Mesenchymal stem cell (in vitro differentiated cells and primary cell): ENCODE measurements around the gene PMAIP1.

Experiments
- DNase-seq: peaks from one replicate; pipeline ENCODE4 v3.0.0-alpha.2; 2013
- H2AFZ ChIP-seq: one replicate; pipeline ENCODE4 v1.6.1; 2013; ENCODE audit warnings: low read depth, mild to moderate bottlenecking, control low read depth, inconsistent platforms, low read length, moderate library complexity
- H2AK5ac ChIP-seq: 2 replicates; pipeline ENCODE4 v1.6.1; 2013; ENCODE audit warnings: low read length, moderate library complexity, mild to moderate bottlenecking, inconsistent platforms; ENCODE audit not compliant: severe bottlenecking
- H2BK120ac ChIP-seq: one replicate; pipeline ENCODE4 v1.6.1; 2013; ENCODE audit warnings: low read depth, mild to moderate bottlenecking, inconsistent platforms, low read length, moderate library complexity
- H2BK12ac ChIP-seq, 2 experiments: one replicate each; pipeline ENCODE4 v1.6.1; 2013; ENCODE audit warnings: inconsistent platforms in 2 of 2, low read length in 2 of 2, mild to moderate bottlenecking in 2 of 2, moderate library complexity in 2 of 2, control low read depth in 1 of 2
- H2BK15ac ChIP-seq: one replicate; pipeline ENCODE4 v1.6.1; 2013; ENCODE audit warnings: mild to moderate bottlenecking, low read depth, inconsistent platforms; ENCODE audit not compliant: poor library complexity, severe bottlenecking
- H2BK5ac ChIP-seq: 2 replicates; pipeline ENCODE4 v1.6.1; 2013; ENCODE audit warnings: low read depth, mild to moderate bottlenecking, low read length, control low read depth, inconsistent platforms; ENCODE audit not compliant: poor library complexity, severe bottlenecking
- H3K14ac ChIP-seq, 2 experiments: one replicate each; pipeline ENCODE4 v1.6.1; 2013; ENCODE audit warnings: inconsistent platforms in 2 of 2, low read length in 2 of 2, control low read depth in 1 of 2, mild to moderate bottlenecking in 1 of 2, moderate library complexity in 1 of 2
- H3K18ac ChIP-seq, 2 experiments: one replicate each; pipeline ENCODE4 v1.6.1; 2013; ENCODE audit warnings: inconsistent platforms in 2 of 2, low read length in 2 of 2, control low read depth in 1 of 2, low read depth in 1 of 2, mild to moderate bottlenecking in 1 of 2
- H3K23ac ChIP-seq, 2 experiments: one replicate each; pipeline ENCODE4 v1.6.1; 2013; ENCODE audit warnings: inconsistent platforms in 2 of 2, low read length in 2 of 2, mild to moderate bottlenecking in 2 of 2, moderate library complexity in 2 of 2, control low read depth in 1 of 2
- H3K27ac ChIP-seq: 2 replicates; pipeline ENCODE4 v1.5.1; 2013; ENCODE audit warnings: mild to moderate bottlenecking, moderate library complexity, low read length, control low read depth, inconsistent platforms; ENCODE audit not compliant: poor library complexity, severe bottlenecking
- H3K27me3 ChIP-seq, 2 experiments: 2 replicates each; pipeline versions ENCODE4 v1.6.1 to v1.7.0; 2013; ENCODE audit warnings: low read length in 2 of 2, mild to moderate bottlenecking in 2 of 2, moderate library complexity in 2 of 2, control low read depth in 1 of 2, inconsistent platforms in 1 of 2; ENCODE audit not compliant: control insufficient read depth in 1 of 2, insufficient read depth in 1 of 2
- H3K36me3 ChIP-seq, 2 experiments: 2 replicates each; pipeline versions ENCODE4 v1.6.1 to v1.7.0; 2013; ENCODE audit warnings: low read length in 2 of 2, control low read depth in 1 of 2, inconsistent platforms in 1 of 2, low read depth in 1 of 2, mild to moderate bottlenecking in 1 of 2; ENCODE audit not compliant: insufficient read depth in 2 of 2, control insufficient read depth in 1 of 2
- H3K4ac ChIP-seq, 2 experiments: one replicate each; pipeline ENCODE4 v1.6.1; 2013; ENCODE audit warnings: inconsistent platforms in 2 of 2, low read length in 2 of 2, mild to moderate bottlenecking in 2 of 2, moderate library complexity in 2 of 2, control low read depth in 1 of 2, low read depth in 1 of 2
- H3K4me1 ChIP-seq: 2 replicates; pipeline ENCODE4 v1.6.1; 2013; ENCODE audit warnings: low read depth, low read length, control low read depth; ENCODE audit not compliant: control insufficient read depth, insufficient read depth
- H3K4me2 ChIP-seq: 2 replicates; pipeline ENCODE4 v1.6.1; 2013; ENCODE audit warnings: low read length, mild to moderate bottlenecking, inconsistent platforms; ENCODE audit not compliant: poor library complexity, severe bottlenecking
- H3K4me3 ChIP-seq, 2 experiments: 2 replicates each; pipeline versions ENCODE4 v1.5.1 to v1.7.0; 2013; ENCODE audit warnings: low read length in 2 of 2, mild to moderate bottlenecking in 2 of 2, control low read depth in 1 of 2, low read depth in 1 of 2; ENCODE audit not compliant: insufficient read depth in 1 of 2
- H3K79me1 ChIP-seq: replicated peaks from 2 replicates; pipeline ENCODE4 v1.6.1; 2013; ENCODE audit warnings: mild to moderate bottlenecking, control low read depth, low read length, inconsistent platforms; ENCODE audit not compliant: poor library complexity, severe bottlenecking
- H3K9ac ChIP-seq: 2 replicates; pipeline ENCODE4 v1.7.0; 2013; ENCODE audit warnings: mild to moderate bottlenecking, low read length, moderate library complexity
- H3K9me3 ChIP-seq: 2 replicates; pipeline ENCODE4 v1.7.0; 2013; ENCODE audit warnings: mild to moderate bottlenecking, low read length; ENCODE audit not compliant: control insufficient read depth
- H4K8ac ChIP-seq: one replicate; pipeline ENCODE4 v1.6.1; 2013; ENCODE audit warnings: inconsistent platforms, mild to moderate bottlenecking, low read length, moderate library complexity
- H4K91ac ChIP-seq: one replicate; pipeline ENCODE4 v1.6.1; 2013; ENCODE audit warnings: mild to moderate bottlenecking, low read length, inconsistent platforms
- WGBS: methylation state at CpG from one replicate; pipeline ENCODE4 v1.1.7; 2013; ENCODE audit warnings: mixed read lengths; 5-methylcytosine and 5-hydroxymethylcytosine counted together

PMAIP1 gene

GRCh38 chr18:59915606-59916005 is 15.8 kb downstream of the PMAIP1 start:
- H3K18ac ChIP-seq = no peak overlapping the region
- no peak overlapping the region for H2AFZ ChIP-seq
- no peak overlapping the region for H3K14ac ChIP-seq
- peak overlapping the region in 1 of 2 experiments; percentile 6 for H3K4ac ChIP-seq
- H3K27me3 ChIP-seq = no peaks in the 10 kb centered on the region
- H2AK5ac ChIP-seq = peak overlapping the region; percentile 20
- no peak overlapping the region for H3K27ac ChIP-seq
- no peaks in the 10 kb centered on the region for H3K36me3 ChIP-seq
- H3K23ac ChIP-seq = no peak overlapping the region
- peak; percentile 69 for DNase-seq
- H3K4me2 ChIP-seq = no peak overlapping the region
- H3K9me3 ChIP-seq = peaks cover 7% of the 10 kb centered on the region
- no peak overlapping the region for H3K4me3 ChIP-seq
- H3K79me1 ChIP-seq = no peaks in the 10 kb centered on the region
- H4K91ac ChIP-seq = no peak overlapping the region
- 61% methylated on average over 6 of the region's 6 CpGs for WGBS
- H3K4me1 ChIP-seq = peaks cover 14% of the 10 kb centered on the region
- peak overlapping the region in 1 of 2 experiments; percentile 1 for H2BK12ac ChIP-seq
- H4K8ac ChIP-seq = no peak overlapping the region
- H2BK120ac ChIP-seq = no peak overlapping the region
- no peak overlapping the region for H3K9ac ChIP-seq
- H2BK15ac ChIP-seq = peak overlapping the region; percentile 86
- no peak overlapping the region for H2BK5ac ChIP-seq

- Histone ChIP-seq H3K27ac (no peak overlapping the region), H3K9ac (no peak overlapping the region), H2BK12ac (no peak overlapping the region), H3K79me1 (no peaks in the 10 kb centered on the region), H2AK5ac (no peak overlapping the region), H3K4me2 (no peak overlapping the region), H3K23ac (no peak overlapping the region), H2BK5ac (no peak overlapping the region), H3K4ac (no peak overlapping the region), H3K14ac (no peak overlapping the region), H3K27me3 (no peaks in the 10 kb centered on the region), H4K91ac (no peak overlapping the region), H3K4me1 (peaks cover 11% of the 10 kb centered on the region), H3K9me3 (peaks cover 7% of the 10 kb centered on the region), H2AFZ (no peak overlapping the region), H4K8ac (no peak overlapping the region), H3K4me3 (no peak overlapping the region), H3K18ac (no peak overlapping the region), H3K36me3 (no peaks in the 10 kb centered on the region), H2BK120ac (no peak overlapping the region), H2BK15ac (no peak overlapping the region)
- DNase-seq = no peak
- 86% methylated on average over 3 of the region's 3 CpGs for WGBS
Observed at GRCh38 chr18:59916746-59917145, 16.9 kb downstream of the PMAIP1 start.

- DNase-seq = peak; percentile 45
- no peak overlapping the region for H3K9ac ChIP-seq
- no peak overlapping the region for H3K14ac ChIP-seq
- H4K91ac ChIP-seq = peak overlapping the region; percentile 47
- H3K79me1 ChIP-seq = no peaks in the 10 kb centered on the region
- H3K4me2 ChIP-seq = no peak overlapping the region
- WGBS = 83% methylated on average over 5 of the region's 5 CpGs
- H3K27me3 ChIP-seq = no peaks in the 10 kb centered on the region
- no peaks in the 10 kb centered on the region for H3K36me3 ChIP-seq
- peaks cover 7% of the 10 kb centered on the region for H3K9me3 ChIP-seq
- peak overlapping the region in 1 of 2 experiments; percentile 57 for H3K18ac ChIP-seq
- no peak overlapping the region for H2BK120ac ChIP-seq
- H2BK5ac ChIP-seq = no peak overlapping the region
- H2AFZ ChIP-seq = no peak overlapping the region
- peak overlapping the region; percentile 64 for H4K8ac ChIP-seq
- H2BK15ac ChIP-seq = no peak overlapping the region
- no peak overlapping the region for H3K4me3 ChIP-seq
- no peak overlapping the region for H2AK5ac ChIP-seq
- peak overlapping the region in 1 of 2 experiments; percentile 76 for H3K4ac ChIP-seq
- peaks cover 11% of the 10 kb centered on the region for H3K4me1 ChIP-seq
- peak overlapping the region; percentile 33 to 57 for H2BK12ac ChIP-seq
- no peak overlapping the region for H3K23ac ChIP-seq
- H3K27ac ChIP-seq = no peak overlapping the region
Observed at GRCh38 chr18:59917422-59917821, 17.6 kb downstream of the PMAIP1 start.

DNA sequence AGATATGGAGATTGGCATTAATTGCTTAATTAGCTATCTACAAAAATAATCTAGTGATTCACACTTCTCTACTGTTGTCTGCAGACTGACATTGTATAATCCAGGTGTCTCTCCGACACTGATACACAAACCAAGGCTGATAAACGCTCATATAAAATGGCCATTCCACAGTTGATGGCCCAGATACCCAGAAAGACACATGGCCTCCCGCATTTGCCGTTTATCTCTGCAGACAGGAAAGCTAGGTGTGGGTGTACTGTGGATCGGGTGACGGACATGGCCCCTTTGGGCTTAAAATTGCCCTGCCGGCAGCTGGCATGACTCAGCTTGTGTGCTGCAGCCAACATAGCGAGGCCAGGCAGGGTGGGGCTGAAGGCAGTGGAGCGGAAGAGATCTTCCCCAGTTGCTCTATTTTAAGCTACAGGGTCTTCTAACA is 18.5 kb downstream of the PMAIP1 start:
- Histone ChIP-seq H3K36me3 (no peaks in the 10 kb centered on the region), H4K91ac (no peak overlapping the region), H3K79me1 (no peaks in the 10 kb centered on the region), H2BK12ac (peak overlapping the region in 1 of 2 experiments; percentile 23), H4K8ac (peak overlapping the region; percentile 59), H3K4me3 (no peak overlapping the region), H3K14ac (no peak overlapping the region), H2BK5ac (no peak overlapping the region), H3K4ac (no peak overlapping the region), H3K18ac (peak overlapping the region in 1 of 2 experiments; percentile 37), H3K27me3 (no peaks in the 10 kb centered on the region), H2BK15ac (no peak overlapping the region), H3K9me3 (peaks cover under 1% of the 10 kb centered on the region), H3K4me2 (peak overlapping the region; percentile 0), H3K23ac (no peak overlapping the region), H2AK5ac (no peak overlapping the region), H2BK120ac (no peak overlapping the region), H2AFZ (no peak overlapping the region), H3K4me1 (peaks cover 12% of the 10 kb centered on the region), H3K9ac (no peak overlapping the region), H3K27ac (peak overlapping the region; percentile 32)
- WGBS = 58% methylated on average over 9 of the region's 9 CpGs
- no peak for DNase-seq
